NCI-H1048 (cell line): ENCODE data around the gene PLEKHA7.

Source experiments
- DNase-seq: peaks from one replicate; lab custom pipeline; 2025; lab: John Stamatoyannopoulos, UW

The PLEKHA7 gene

GRCh38 chr11:16771350-16772140 is 242.7 kb downstream of the PLEKHA7 start:
- DNase-seq = no peak

- DNase-seq = no peak
These were observed 244.2 kb downstream of the PLEKHA7 start for GRCh38 chr11:16770016-16770415.

GRCh38 chr11:16769386-16769785 is 244.8 kb downstream of the PLEKHA7 start:
- no peak for DNase-seq

- no peak for DNase-seq
These were observed 246.3 kb downstream of the PLEKHA7 start for GRCh38 chr11:16767957-16768356.

- no peak for DNase-seq
These were observed 247.1 kb downstream of the PLEKHA7 start for GRCh38 chr11:16767137-16767536.

- no peak for DNase-seq
These were observed 249.3 kb downstream of the PLEKHA7 start for GRCh38 chr11:16764888-16765287.

- no peak for DNase-seq
These were observed 250.5 kb downstream of the PLEKHA7 start for GRCh38 chr11:16763746-16764145.

- no peak for DNase-seq
These were observed 254.2 kb downstream of the PLEKHA7 start for GRCh38 chr11:16759857-16760508.

GRCh38 chr11:16758382-16759024 is 255.7 kb downstream of the PLEKHA7 start:
- no peak for DNase-seq

- DNase-seq = no peak
These were observed 263.8 kb downstream of the PLEKHA7 start for GRCh38 chr11:16750417-16750816.

GRCh38 chr11:16749666-16750065 is 264.5 kb downstream of the PLEKHA7 start:
- DNase-seq = no peak

- DNase-seq = no peak
These were observed 265.1 kb downstream of the PLEKHA7 start for GRCh38 chr11:16749092-16749491.

- no peak for DNase-seq
These were observed 268.1 kb downstream of the PLEKHA7 start for GRCh38 chr11:16745950-16746605.

- no peak for DNase-seq
These were observed 270.0 kb downstream of the PLEKHA7 start for GRCh38 chr11:16744128-16744725.

GRCh38 chr11:16743478-16743877 is 270.7 kb downstream of the PLEKHA7 start:
- DNase-seq = no peak

- no peak for DNase-seq
These were observed 272.7 kb downstream of the PLEKHA7 start for GRCh38 chr11:16741473-16741872.

- DNase-seq = no peak
These were observed 275.0 kb downstream of the PLEKHA7 start for GRCh38 chr11:16738947-16739815.

GRCh38 chr11:16738193-16738946 is 275.8 kb downstream of the PLEKHA7 start, which contains the start of gene C11orf58:
C11orf58 (plus strand) TSS chr11:16738647; CDS start chr11:16738779, 132 bp downstream.
- peak; percentile 92 for DNase-seq

- DNase-seq = no peak
These were observed 276.4 kb downstream of the PLEKHA7 start for GRCh38 chr11:16737818-16738192.
